ENCODE results near the gene NATD1. TPM values are rescaled to one million over a fixed set of nuclear protein-coding genes. Genes with fewer than 3 reads are reported as not detected.

NATD1 gene
- polyA plus RNA-seq, 1 of the 3 experiments (the other 2 are of a cell fraction), result 3.9 TPM

GRCh38 chr17:21300601-21301571, 47.7 kb upstream of the NATD1 start:
- H3K36me3 ChIP-seq (replicated peaks in 1 of 2; ENCODE audit: control insufficient read depth in 1 of 2, insufficient read depth in 2 of 2, low read length in 1 of 2), result peaks cover 3 to 38% of the 10 kb centered on the region in 2 experiments

More at GRCh38 chr17:21300601-21301571, 47.7 kb upstream of the NATD1 start:
- H3K9me2 ChIP-seq, result no peaks in the 10 kb centered on the region
- H3K9ac ChIP-seq, result no peak overlapping the region
- ChIA-PET POLR2A (interaction anchor here (1.2 kb wide), 1 partner anchor 14 kb away, joined by 5 read pairs; no protein-coding TSS in a partner anchor), CTCF (interaction anchor here (1.2 to 5.0 kb wide), 5 partner anchors 10 to 210 kb away, joined by 3 to 22 read pairs (median 5); no protein-coding TSS in a partner anchor)
- H3K79me2 ChIP-seq (ENCODE audit: insufficient read depth), result peaks cover 39% of the 10 kb centered on the region
- H3K4me1 ChIP-seq (ENCODE audit: control insufficient read depth in 1 of 2, insufficient read depth in 2 of 2, low read depth in 1 of 2, low read length in 1 of 2), result peaks cover 0 to 36% of the 10 kb centered on the region in 2 experiments; a peak in 1 of 4 replicates
- no peaks in the 10 kb centered on the region for H3K9me3 ChIP-seq
- H4K20me1 ChIP-seq (ENCODE audit: insufficient read depth), result peaks cover 60% of the 10 kb centered on the region
- no peaks in the 10 kb centered on the region for H3F3A ChIP-seq (replicated peaks; ENCODE audit: insufficient read depth)
- TF ChIP-seq SIN3A (IDR thresholded peaks at IDR 0.05; ENCODE audit: borderline replicate concordance, low read depth, low read length), result no peak
- no peak for TF ChIP-seq JUND (IDR thresholded peaks at IDR 0.05)
- no peak for TF ChIP-seq IRF3 (IDR thresholded peaks at IDR 0.05; ENCODE audit: low read depth, low read length)
- TF ChIP-seq PBX3 (IDR thresholded peaks at IDR 0.05), result no peak
- no peak for TF ChIP-seq FOXJ3 (CRISPR knock-in tag; IDR thresholded peaks at IDR 0.05)
- no peak for TF ChIP-seq NRF1 (IDR thresholded peaks at IDR 0.05; ENCODE audit: low read depth, low read length)
- no peak for TF ChIP-seq GABPA (IDR thresholded peaks at IDR 0.05; ENCODE audit: low read depth)
- TF ChIP-seq REST (IDR thresholded peaks at IDR 0.05; ENCODE audit: low read depth, low read length), result no peak
- no peak for TF ChIP-seq YY1 (IDR thresholded peaks at IDR 0.05; ENCODE audit: low read depth)
- no peak for TF ChIP-seq USF2 (IDR thresholded peaks at IDR 0.05; ENCODE audit: borderline replicate concordance, low read depth, low read length)
- TF ChIP-seq MEF2A (IDR thresholded peaks at IDR 0.05; ENCODE audit: borderline replicate concordance, low read depth), result no peak
- no peak for TF ChIP-seq TCF12 (IDR thresholded peaks at IDR 0.05)
- no peak for TF ChIP-seq TAF1 (IDR thresholded peaks at IDR 0.05; ENCODE audit: borderline replicate concordance, low read depth, low read length)
- TF ChIP-seq GATA2 (CRISPR knock-in tag; IDR thresholded peaks at IDR 0.05), result no peak
- TF ChIP-seq TEAD4 (IDR thresholded peaks at IDR 0.05; ENCODE audit: borderline replicate concordance, insufficient read depth), result no peak
- no peak for TF ChIP-seq CTCF (IDR thresholded peaks at IDR 0.05)
- TF ChIP-seq RFX5 (IDR thresholded peaks at IDR 0.05; ENCODE audit: low read length), result no peak
- TF ChIP-seq RCOR1 (IDR thresholded peaks at IDR 0.05; ENCODE audit: low read length), result no peak
- no peak for TF ChIP-seq CHD2 (IDR thresholded peaks at IDR 0.05; ENCODE audit: low read length, partially characterized antibody)
- no peak overlapping the region for H3K4me3 ChIP-seq (ENCODE audit: low read depth in 2 of 2, low read length in 1 of 2)
- 52% methylated on average over 31 of the region's 31 CpGs for WGBS (ENCODE audit: low lambda C conversion rate)
- peaks cover 10% of the 10 kb centered on the region; the same call in 1 of the 2 replicates for H3K27me3 ChIP-seq (ENCODE audit: insufficient read depth)
- DNase-seq, result no peak
- H3K27ac ChIP-seq (ENCODE audit: low read depth in 2 of 2, low read length in 1 of 2), result peak overlapping the region in 1 of 2 experiments; percentile 39; a peak in 1 of 4 replicates
- no peak overlapping the region for H2AFZ ChIP-seq (ENCODE audit: low read depth)
- no peak overlapping the region for H3K4me2 ChIP-seq

Data from SK-N-SH (cell line).